Testis (tissue), 3 donors: Measurements from ENCODE around the gene NPR2. TPM values are rescaled to one million over a fixed set of nuclear protein-coding genes. Genes with fewer than 3 reads are reported as not detected.

Experiments used
- DNase-seq: peaks from one replicate; pipeline ENCODE4 v3.0.0-alpha.2; 2019
- H3K27ac ChIP-seq, 2 donors: fragments of 200-600 bp; sonication (generic); one replicate each; pipeline ENCODE4 v1.5.1; 2019
- H3K27me3 ChIP-seq: fragments of 200-600 bp; sonication (generic); one replicate; pipeline ENCODE4 v1.5.1; 2019
- H3K36me3 ChIP-seq: fragments of 200-600 bp; sonication (generic); one replicate; pipeline ENCODE4 v1.5.1; 2017; ENCODE audit warnings: low read depth; ENCODE audit errors: missing control alignments
- H3K4me1 ChIP-seq: fragments of 200-600 bp; sonication (generic); one replicate; pipeline ENCODE4 v1.5.1; 2019
- H3K4me3 ChIP-seq, 2 donors: fragments of 200-600 bp; sonication (generic); one replicate each; pipeline ENCODE4 v1.5.1; 2017 to 2019
- H3K9me3 ChIP-seq: fragments of 200-600 bp; sonication (generic); one replicate; pipeline ENCODE4 v1.5.1; 2017
- CTCF ChIP-seq, 3 experiments: fragments of 450-650 bp in 2 of 3; fragments of 200-600 bp in 1 of 3; sonication (generic) in 1 of 3; IDR thresholded peaks; one replicate each; pipeline ENCODE4 v1.5.1; 2016 to 2019; ENCODE audit warnings: antibody characterized with exemption in 3 of 3, mild to moderate bottlenecking in 2 of 3, moderate library complexity in 1 of 3
- POLR2A ChIP-seq: fragments of 450-650 bp; IDR thresholded peaks from one replicate; pipeline ENCODE4 v1.6.1; 2017; ENCODE audit warnings: antibody characterized with exemption, mild to moderate bottlenecking, moderate library complexity
- WGBS, 2 donors: methylation state at CpG; one replicate each; pipeline ENCODE4 v1.1.5; 2018; 5-methylcytosine and 5-hydroxymethylcytosine counted together
- intact Hi-C: fragments of 100-400 bp; cut with DNase I; formaldehyde crosslinking; loops from one replicate; pipeline ENCODE4 v1.15.1; 2023; ENCODE audit warnings: low total_unique reads
- polyA plus RNA-seq: library from polyadenylated mRNA; stranded (reverse); fragments of 350-450 nt; fragmentation: Illumina TruSeq; extraction: RNeasy Lipid Tissue Mini Kit (QIAGEN cat#74804); gene quantifications from one replicate; pipeline ENCODE4 v1.2.3, GENCODE V29; 2014; ENCODE audit warnings: low read depth, low replicate concordance; ENCODE audit not compliant: insufficient read depth
- total RNA-seq, 2 donors: library from RNA; depleted of rRNA; stranded (reverse); fragments of >200 nt; gene quantifications; one replicate each; pipeline ENCODE4 v1.2.3, GENCODE V29; 2016

NPR2 gene
- total and polyA plus RNA-seq, 3 donors from 2014 or later = 16.1 to 23.4 (median 18.5) TPM

GRCh38 chr9:35842020-35842745, 50.8 kb downstream of the NPR2 start:
- Histone ChIP-seq H3K27ac (no peak overlapping the region), H3K9me3 (no peaks in the 10 kb centered on the region), H3K4me3 (no peak overlapping the region), H3K4me1 (peaks cover 26% of the 10 kb centered on the region), H3K36me3 (no peaks in the 10 kb centered on the region), H3K27me3 (no peaks in the 10 kb centered on the region)
- no peak for DNase-seq
- intact Hi-C loops = no loop called here
- TF ChIP-seq CTCF (IDR thresholded peaks at IDR 0.05) = no peak
- no peak for TF ChIP-seq POLR2A
- WGBS, 2 donors = 98 to 100% methylated on average over 4 to 17 of the region's 17 CpGs

GRCh38 chr9:35842795-35843194, 51.4 kb downstream of the NPR2 start:
- no peak for DNase-seq
- WGBS, 2 donors = 82 to 93% methylated on average over 3 of the region's 3 CpGs
- no peaks in the 10 kb centered on the region for H3K9me3 ChIP-seq
- H3K27ac ChIP-seq = no peak overlapping the region
- no peak for TF ChIP-seq CTCF (IDR thresholded peaks at IDR 0.05)
- TF ChIP-seq POLR2A = no peak
- H3K4me1 ChIP-seq = peaks cover 26% of the 10 kb centered on the region
- H3K36me3 ChIP-seq = no peaks in the 10 kb centered on the region
- intact Hi-C loops = no loop called here
- no peak overlapping the region for H3K4me3 ChIP-seq
- no peaks in the 10 kb centered on the region for H3K27me3 ChIP-seq

- intact Hi-C loops = no loop called here
- peaks cover 29% of the 10 kb centered on the region for H3K4me1 ChIP-seq
These were observed 53.4 kb downstream of the NPR2 start for GRCh38 chr9:35844628-35845270.

GRCh38 chr9:35845824-35846771, 54.7 kb downstream of the NPR2 start:
- DNase-seq = peak; percentile 27

More at GRCh38 chr9:35844628-35845270, 53.4 kb downstream of the NPR2 start:
- no peak for TF ChIP-seq CTCF (IDR thresholded peaks at IDR 0.05)
- TF ChIP-seq POLR2A = no peak
- H3K36me3 ChIP-seq = no peaks in the 10 kb centered on the region
- peak overlapping the region in 1 of 2 donors; percentile 22 for H3K27ac ChIP-seq
- DNase-seq = peak; percentile 39
- H3K9me3 ChIP-seq = no peaks in the 10 kb centered on the region
- WGBS, 2 donors = 50 to 52% methylated on average over 7 of the region's 7 CpGs
- no peaks in the 10 kb centered on the region for H3K27me3 ChIP-seq
- H3K4me3 ChIP-seq = no peak overlapping the region

More at GRCh38 chr9:35845824-35846771, 54.7 kb downstream of the NPR2 start:
- intact Hi-C loops = no loop called here
- Histone ChIP-seq H3K27ac (peak overlapping the region in 1 of 2 donors; percentile 22), H3K27me3 (no peaks in the 10 kb centered on the region), H3K4me3 (peak overlapping the region in 1 of 2 donors; percentile 29), H3K4me1 (peaks cover 29% of the 10 kb centered on the region), H3K9me3 (no peaks in the 10 kb centered on the region), H3K36me3 (no peaks in the 10 kb centered on the region)
- 37 to 38% methylated on average over 24 to 53 of the region's 53 CpGs for WGBS, 2 donors
- TF ChIP-seq CTCF (IDR thresholded peaks at IDR 0.05) (no peak), POLR2A (no peak)
